Tibial nerve (tissue), 4 donors: ENCODE measurements around the gene STH. TPM values are rescaled to one million over a fixed set of nuclear protein-coding genes. Genes with fewer than 3 reads are reported as not detected.

ENCODE experiments used
- DNase-seq, 2 donors: peaks; one replicate each; pipeline ENCODE4 v3.0.0-alpha.2; 2019; ENCODE audit warnings: low spot score in 2 of 2
- H3K27ac ChIP-seq, 4 donors: fragments of 200-600 bp; sonication (generic) in 3 of 4; one replicate each; pipeline ENCODE4 v1.5.1; 2017 to 2019; ENCODE audit warnings: mild to moderate bottlenecking in 1 of 4
- H3K27me3 ChIP-seq, 2 donors: fragments of 200-600 bp; sonication (generic) in 1 of 2; one replicate each; pipeline versions ENCODE4 v1.5.1 to v1.6.0; 2017 to 2019
- H3K36me3 ChIP-seq, 3 donors: fragments of 200-600 bp; sonication (generic); one replicate each; pipeline ENCODE4 v1.5.1; 2018 to 2019
- H3K4me1 ChIP-seq, 4 donors: fragments of 200-600 bp; sonication (generic) in 3 of 4; one replicate each; pipeline ENCODE4 v1.5.1; 2017 to 2019
- H3K4me3 ChIP-seq, 4 donors: fragments of 200-600 bp; sonication (generic) in 3 of 4; one replicate each; pipeline ENCODE4 v1.5.1; 2017 to 2019; ENCODE audit warnings: mild to moderate bottlenecking in 1 of 4, moderate library complexity in 1 of 4
- H3K9me3 ChIP-seq, 4 donors: fragments of 200-600 bp; sonication (generic) in 3 of 4; one replicate each; pipeline ENCODE4 v1.5.1; 2017 to 2019
- CTCF ChIP-seq, 5 experiments: fragments of 200-600 bp in 3 of 5; fragments of 450-650 bp in 2 of 5; sonication (generic) in 3 of 5; IDR thresholded peaks; one replicate each; pipeline ENCODE4 v1.5.1; 2016 to 2019; ENCODE audit warnings: antibody characterized with exemption in 5 of 5, mild to moderate bottlenecking in 3 of 5, moderate library complexity in 2 of 5
- EP300 ChIP-seq, 2 donors: sonication (generic); formaldehyde crosslinking; IDR thresholded peaks; one replicate each; pipeline ENCODE4 v1.6.1; 2017; ENCODE audit warnings: antibody characterized with exemption in 2 of 2, mild to moderate bottlenecking in 1 of 2
- POLR2A ChIP-seq, 2 donors: fragments of 450-650 bp; IDR thresholded peaks; one replicate each; pipeline ENCODE4 v1.6.1; 2017; ENCODE audit warnings: antibody characterized with exemption in 2 of 2, mild to moderate bottlenecking in 2 of 2, moderate library complexity in 2 of 2
- WGBS, 2 donors: methylation state at CpG; one replicate each; pipeline ENCODE4 v1.1.5; 2018; 5-methylcytosine and 5-hydroxymethylcytosine counted together
- total RNA-seq, 4 donors: library from RNA; depleted of rRNA; stranded (reverse); fragments of >200 nt; gene quantifications; one replicate each; pipeline ENCODE4 v1.1.0, GENCODE V29; 2016

The STH gene
- total RNA-seq, 4 donors from 2014 or later, result not detected

GRCh38 chr17:45995627-45996270 is 3.3 kb upstream of the STH start:
- no peak for TF ChIP-seq CTCF (IDR thresholded peaks at IDR 0.05)
- TF ChIP-seq POLR2A (IDR thresholded peaks at IDR 0.05), result no peak
- TF ChIP-seq EP300 (IDR thresholded peaks at IDR 0.05), result no peak
- WGBS, 2 donors, result 81 to 83% methylated on average over 13 to 14 of the region's 14 CpGs
- H3K4me1 ChIP-seq, result no peaks in the 10 kb centered on the region
- no peak overlapping the region for H3K4me3 ChIP-seq
- no peaks in the 10 kb centered on the region for H3K36me3 ChIP-seq
- no peaks in the 10 kb centered on the region for H3K9me3 ChIP-seq
- DNase-seq, result no peak
- H3K27me3 ChIP-seq, result no peaks in the 10 kb centered on the region
- no peak overlapping the region for H3K27ac ChIP-seq

GRCh38 chr17:45996282-45996937 is 2.6 kb upstream of the STH start:
- DNase-seq, result no peak
- Histone ChIP-seq H3K9me3 (no peaks in the 10 kb centered on the region), H3K4me3 (no peak overlapping the region), H3K36me3 (no peaks in the 10 kb centered on the region), H3K27me3 (no peaks in the 10 kb centered on the region), H3K27ac (no peak overlapping the region), H3K4me1 (no peaks in the 10 kb centered on the region)
- 82 to 86% methylated on average over 30 to 31 of the region's 31 CpGs for WGBS, 2 donors
- no peak for TF ChIP-seq POLR2A (IDR thresholded peaks at IDR 0.05)
- no peak for TF ChIP-seq CTCF (IDR thresholded peaks at IDR 0.05)
- no peak for TF ChIP-seq EP300 (IDR thresholded peaks at IDR 0.05)

GRCh38 chr17:45997166-45997565 is 1.9 kb upstream of the STH start:
- no peaks in the 10 kb centered on the region for H3K9me3 ChIP-seq
- no peaks in the 10 kb centered on the region for H3K4me1 ChIP-seq
- WGBS, 2 donors, result 85 to 89% methylated on average over 13 of the region's 13 CpGs
- H3K27me3 ChIP-seq, result no peaks in the 10 kb centered on the region
- no peak overlapping the region for H3K27ac ChIP-seq
- TF ChIP-seq POLR2A (IDR thresholded peaks at IDR 0.05), result no peak
- TF ChIP-seq CTCF (IDR thresholded peaks at IDR 0.05), result no peak
- TF ChIP-seq EP300 (IDR thresholded peaks at IDR 0.05), result no peak
- H3K4me3 ChIP-seq, result no peak overlapping the region
- DNase-seq, result no peak
- no peaks in the 10 kb centered on the region for H3K36me3 ChIP-seq

GRCh38 chr17:45997624-45998023 is 1.4 kb upstream of the STH start:
- Histone ChIP-seq H3K4me1 (no peaks in the 10 kb centered on the region), H3K27me3 (no peaks in the 10 kb centered on the region), H3K9me3 (no peaks in the 10 kb centered on the region), H3K36me3 (no peaks in the 10 kb centered on the region), H3K27ac (no peak overlapping the region), H3K4me3 (no peak overlapping the region)
- TF ChIP-seq CTCF (IDR thresholded peaks at IDR 0.05) (no peak), POLR2A (IDR thresholded peaks at IDR 0.05) (no peak), EP300 (IDR thresholded peaks at IDR 0.05) (no peak)
- WGBS, 2 donors, result 81 to 83% methylated on average over 9 of the region's 9 CpGs
- no peak for DNase-seq

- TF ChIP-seq POLR2A (IDR thresholded peaks at IDR 0.05) (no peak), CTCF (IDR thresholded peaks at IDR 0.05) (no peak), EP300 (IDR thresholded peaks at IDR 0.05) (no peak)
- WGBS, 2 donors, result 67 to 76% methylated on average over 9 of the region's 9 CpGs
- H3K4me1 ChIP-seq, result peaks cover 0 to 10% (median 0%) of the 10 kb centered on the region in 4 donors
- no peaks in the 10 kb centered on the region for H3K36me3 ChIP-seq
- no peak overlapping the region for H3K27ac ChIP-seq
- H3K27me3 ChIP-seq, result no peaks in the 10 kb centered on the region
- no peak overlapping the region for H3K4me3 ChIP-seq
- no peaks in the 10 kb centered on the region for H3K9me3 ChIP-seq
- no peak for DNase-seq
Measured at GRCh38 chr17:45999900-46000290, 845 bp downstream of the STH start.
